Testis (tissue), 2 donors: ENCODE data around the gene STRIP2.

Experiments used
- POLR2A ChIP-seq: fragments of 450-650 bp; IDR thresholded peaks from one replicate; pipeline ENCODE4 v1.6.1; 2017; ENCODE audit warnings: antibody characterized with exemption, mild to moderate bottlenecking, moderate library complexity
- TF ChIP-seq, protein P1 (sequence below), 3 experiments: fragments of 450-650 bp in 2 of 3; fragments of 200-600 bp in 1 of 3; sonication (generic) in 1 of 3; IDR thresholded peaks; one replicate each; pipeline ENCODE4 v1.5.1; 2016 to 2019; ENCODE audit warnings: antibody characterized with exemption in 3 of 3, mild to moderate bottlenecking in 2 of 3, moderate library complexity in 1 of 3

DNA sequence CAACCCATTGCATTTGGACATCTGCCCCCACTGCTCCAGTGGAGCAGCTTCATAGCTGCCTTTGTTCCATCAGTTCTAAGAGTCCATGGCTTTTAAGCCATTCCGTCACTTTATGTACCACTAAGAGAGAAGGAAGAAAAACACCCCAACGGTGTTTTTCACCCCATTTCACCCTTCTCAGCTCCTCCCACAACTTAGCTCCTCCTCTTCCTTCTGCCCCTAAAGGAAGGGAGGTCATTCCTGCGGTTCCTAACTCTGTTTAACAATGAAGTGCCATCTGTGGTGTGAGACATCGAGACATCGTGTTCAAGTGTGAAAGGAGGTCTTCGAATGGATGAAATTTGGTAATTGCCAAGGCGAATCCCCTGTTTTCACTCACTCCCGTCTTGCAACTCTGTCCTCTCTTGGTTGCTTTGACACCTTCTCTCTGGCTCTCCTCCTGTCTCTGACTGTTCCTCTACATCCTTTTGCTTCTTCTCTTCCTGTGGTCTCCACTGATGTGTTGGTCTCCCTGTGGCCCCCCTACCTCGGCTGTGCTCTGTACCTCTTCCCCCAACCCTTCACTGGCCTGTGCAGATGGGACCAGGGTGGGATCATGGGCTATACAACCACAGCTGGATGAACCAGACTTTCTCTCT is 91.1 kb downstream of the STRIP2 start:
- TF ChIP-seq, protein P1, sequence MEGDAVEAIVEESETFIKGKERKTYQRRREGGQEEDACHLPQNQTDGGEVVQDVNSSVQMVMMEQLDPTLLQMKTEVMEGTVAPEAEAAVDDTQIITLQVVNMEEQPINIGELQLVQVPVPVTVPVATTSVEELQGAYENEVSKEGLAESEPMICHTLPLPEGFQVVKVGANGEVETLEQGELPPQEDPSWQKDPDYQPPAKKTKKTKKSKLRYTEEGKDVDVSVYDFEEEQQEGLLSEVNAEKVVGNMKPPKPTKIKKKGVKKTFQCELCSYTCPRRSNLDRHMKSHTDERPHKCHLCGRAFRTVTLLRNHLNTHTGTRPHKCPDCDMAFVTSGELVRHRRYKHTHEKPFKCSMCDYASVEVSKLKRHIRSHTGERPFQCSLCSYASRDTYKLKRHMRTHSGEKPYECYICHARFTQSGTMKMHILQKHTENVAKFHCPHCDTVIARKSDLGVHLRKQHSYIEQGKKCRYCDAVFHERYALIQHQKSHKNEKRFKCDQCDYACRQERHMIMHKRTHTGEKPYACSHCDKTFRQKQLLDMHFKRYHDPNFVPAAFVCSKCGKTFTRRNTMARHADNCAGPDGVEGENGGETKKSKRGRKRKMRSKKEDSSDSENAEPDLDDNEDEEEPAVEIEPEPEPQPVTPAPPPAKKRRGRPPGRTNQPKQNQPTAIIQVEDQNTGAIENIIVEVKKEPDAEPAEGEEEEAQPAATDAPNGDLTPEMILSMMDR (IDR thresholded peaks at IDR 0.05), result no peak
- no peak for TF ChIP-seq POLR2A
